GM12891 (cell line): Measurements from ENCODE around the gene TYRO3.

Experiments used
- PAX5 ChIP-seq: IDR thresholded peaks from 2 replicates; pipeline ENCODE4 v1.6.1; 2011; ENCODE audit warnings: low read length, moderate library complexity, mild to moderate bottlenecking; ENCODE audit not compliant: insufficient read depth, severe bottlenecking
- POLR2A ChIP-seq: IDR thresholded peaks from 2 replicates; pipeline ENCODE4 v1.6.1; 2011; ENCODE audit warnings: low read depth, low read length, control low read depth
- POLR2AphosphoS5 ChIP-seq: IDR thresholded peaks from 2 replicates; pipeline ENCODE4 v1.6.1; 2011; ENCODE audit warnings: low read depth, low read length, control low read depth
- POU2F2 ChIP-seq: IDR thresholded peaks from 2 replicates; pipeline ENCODE4 v1.6.1; 2011; ENCODE audit warnings: low read depth, mild to moderate bottlenecking, control low read depth, low read length, moderate library complexity
- SPI1 ChIP-seq: IDR thresholded peaks from 2 replicates; pipeline ENCODE4 v1.6.1; 2011; ENCODE audit warnings: low read depth, low read length, control low read depth
- TAF1 ChIP-seq: IDR thresholded peaks from 2 replicates; pipeline ENCODE4 v1.6.1; 2011; ENCODE audit warnings: low read depth, low read length, control low read depth

DNA sequence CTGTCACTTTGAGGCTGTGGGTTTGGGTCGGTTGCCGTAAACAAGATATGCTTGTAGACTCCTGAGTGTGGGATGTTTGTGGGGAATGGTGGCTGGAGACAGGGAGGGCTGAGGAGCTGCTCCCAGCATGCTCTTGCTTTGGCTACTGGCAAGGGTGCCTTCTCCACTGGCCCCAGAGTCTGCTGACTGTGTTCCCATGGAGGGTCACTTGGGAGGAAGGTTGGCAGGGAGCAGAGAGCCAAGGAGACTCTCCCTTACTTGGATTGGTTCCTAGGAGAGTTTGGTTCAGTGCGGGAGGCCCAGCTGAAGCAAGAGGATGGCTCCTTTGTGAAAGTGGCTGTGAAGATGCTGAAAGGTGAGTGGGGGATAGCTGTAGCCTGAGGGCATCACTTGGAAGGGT, 11.8 kb downstream of the TYRO3 start:
- TF ChIP-seq POLR2AphosphoS5 = no peak
- no peak for TF ChIP-seq POLR2A
- no peak for TF ChIP-seq SPI1
- no peak for TF ChIP-seq TAF1
- no peak for TF ChIP-seq PAX5
- no peak for TF ChIP-seq POU2F2
